Stimulated activated naive CD4-positive, alpha-beta T cell treated with Interleukin-2 at 50 U/mL for 16 hours (primary cell): ENCODE data around the gene GPR31.

Source experiments
- DNase-seq: peaks from one replicate; lab custom pipeline; 2025; lab: John Stamatoyannopoulos, UW

GPR31 gene

GRCh38 chr6:167139761-167140160 is 18.0 kb downstream of the GPR31 start:
- no peak for DNase-seq

DNA sequence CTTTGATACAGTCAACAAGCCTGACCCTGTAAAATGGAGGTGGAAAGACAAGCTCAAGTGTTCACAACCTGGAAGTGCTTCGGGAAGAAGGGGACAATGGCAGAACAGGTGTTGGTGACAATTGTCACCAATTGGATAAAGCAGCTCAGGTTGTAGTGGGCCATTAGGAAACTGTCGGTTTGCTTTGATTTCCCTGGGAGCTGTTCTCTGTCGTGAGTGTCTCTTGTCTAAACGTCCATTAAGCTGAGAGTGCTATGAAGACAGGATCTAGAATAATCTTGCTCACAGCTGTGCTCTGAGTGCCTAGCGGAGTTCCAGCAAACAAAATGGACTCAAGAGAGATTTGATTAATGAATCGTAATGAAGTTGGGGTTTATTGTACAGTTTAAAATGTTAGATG is 19.9 kb downstream of the GPR31 start:
- no peak for DNase-seq

DNA sequence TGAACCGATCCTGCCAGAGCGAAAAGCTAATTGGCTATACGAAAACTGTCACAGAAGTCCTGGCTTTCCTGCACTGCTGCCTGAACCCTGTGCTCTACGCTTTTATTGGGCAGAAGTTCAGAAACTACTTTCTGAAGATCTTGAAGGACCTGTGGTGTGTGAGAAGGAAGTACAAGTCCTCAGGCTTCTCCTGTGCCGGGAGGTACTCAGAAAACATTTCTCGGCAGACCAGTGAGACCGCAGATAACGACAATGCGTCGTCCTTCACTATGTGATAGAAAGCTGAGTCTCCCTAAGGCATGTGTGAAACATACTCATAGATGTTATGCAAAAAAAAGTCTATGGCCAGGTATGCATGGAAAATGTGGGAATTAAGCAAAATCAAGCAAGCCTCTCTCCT is 20.7 kb downstream of the GPR31 start:
- no peak for DNase-seq

DNA sequence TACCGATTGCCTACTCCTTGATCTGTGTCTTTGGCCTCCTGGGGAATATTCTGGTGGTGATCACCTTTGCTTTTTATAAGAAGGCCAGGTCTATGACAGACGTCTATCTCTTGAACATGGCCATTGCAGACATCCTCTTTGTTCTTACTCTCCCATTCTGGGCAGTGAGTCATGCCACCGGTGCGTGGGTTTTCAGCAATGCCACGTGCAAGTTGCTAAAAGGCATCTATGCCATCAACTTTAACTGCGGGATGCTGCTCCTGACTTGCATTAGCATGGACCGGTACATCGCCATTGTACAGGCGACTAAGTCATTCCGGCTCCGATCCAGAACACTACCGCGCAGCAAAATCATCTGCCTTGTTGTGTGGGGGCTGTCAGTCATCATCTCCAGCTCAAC is 21.4 kb downstream of the GPR31 start:
- DNase-seq, result no peak

GRCh38 chr6:167134448-167135328 is 23.1 kb downstream of the GPR31 start:
- DNase-seq, result no peak

- DNase-seq, result no peak
Observed at GRCh38 chr6:167130712-167131684, 26.8 kb downstream of the GPR31 start.

GRCh38 chr6:167130008-167130677 is 27.6 kb downstream of the GPR31 start:
- no peak for DNase-seq

- DNase-seq, result no peak
Observed at GRCh38 chr6:167129562-167129961, 28.2 kb downstream of the GPR31 start.

DNA sequence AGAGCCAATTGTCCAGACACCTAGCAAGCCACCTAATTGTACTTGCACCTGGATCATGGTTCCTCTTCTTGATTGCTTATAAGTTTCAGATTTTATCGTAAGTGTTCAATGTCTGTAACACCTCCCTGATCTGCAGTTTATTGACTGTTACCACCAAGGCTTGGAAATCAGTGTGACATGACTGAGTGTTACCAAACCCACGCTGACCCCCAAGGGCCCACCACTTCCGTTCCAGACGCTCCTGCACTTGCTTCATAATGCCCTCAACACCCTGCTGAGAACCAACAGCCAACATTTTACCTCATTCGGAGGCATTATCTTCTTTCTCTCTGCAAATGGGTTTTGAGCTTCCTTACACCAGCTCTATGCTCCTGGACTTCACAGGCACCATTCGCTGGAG is 28.6 kb downstream of the GPR31 start:
- DNase-seq, result no peak

- no peak for DNase-seq
Observed at GRCh38 chr6:167127785-167128531, 29.8 kb downstream of the GPR31 start.

GRCh38 chr6:167125855-167126349 is 31.9 kb downstream of the GPR31 start:
- DNase-seq, result no peak

- no peak for DNase-seq
Observed at GRCh38 chr6:167125410-167125809, 32.4 kb downstream of the GPR31 start.

GRCh38 chr6:167124753-167125152 is 33.0 kb downstream of the GPR31 start:
- no peak for DNase-seq

GRCh38 chr6:167122827-167123657 is 34.7 kb downstream of the GPR31 start, which contains the start of gene CCR6:
TSS of gene CCR6 (plus strand) at chr6:167123096. CDS start at chr6:167136135, 13,039 bp downstream.
- DNase-seq, result no peak

- DNase-seq, result no peak
Observed at GRCh38 chr6:167122041-167122826, 35.5 kb downstream of the GPR31 start.

DNA sequence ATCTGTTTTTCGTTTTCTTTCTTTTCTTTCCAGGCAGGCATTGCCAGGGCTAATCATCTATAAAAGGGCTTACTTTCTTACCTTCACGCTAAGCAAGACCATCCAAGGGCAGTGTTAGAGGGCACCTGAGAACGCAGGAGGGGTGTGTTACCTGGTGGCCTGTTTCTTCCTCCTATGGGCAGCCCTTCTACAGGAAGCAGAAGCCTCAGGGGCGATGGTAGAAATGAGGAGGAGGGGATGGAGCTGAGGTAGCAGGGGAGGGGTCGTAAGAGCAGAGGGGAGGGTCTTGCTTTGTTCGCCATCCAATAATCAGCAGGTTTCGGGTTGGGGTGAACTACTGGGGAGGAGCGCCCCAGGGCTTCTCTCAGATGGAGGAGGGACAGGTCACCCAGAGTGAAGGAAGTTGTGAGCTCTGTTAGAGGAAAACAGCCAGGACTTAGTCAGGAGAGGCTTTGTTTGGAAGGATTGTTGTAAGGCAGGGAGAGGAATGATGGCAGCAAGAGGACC is 36.4 kb downstream of the GPR31 start:
- DNase-seq, result no peak

DNA sequence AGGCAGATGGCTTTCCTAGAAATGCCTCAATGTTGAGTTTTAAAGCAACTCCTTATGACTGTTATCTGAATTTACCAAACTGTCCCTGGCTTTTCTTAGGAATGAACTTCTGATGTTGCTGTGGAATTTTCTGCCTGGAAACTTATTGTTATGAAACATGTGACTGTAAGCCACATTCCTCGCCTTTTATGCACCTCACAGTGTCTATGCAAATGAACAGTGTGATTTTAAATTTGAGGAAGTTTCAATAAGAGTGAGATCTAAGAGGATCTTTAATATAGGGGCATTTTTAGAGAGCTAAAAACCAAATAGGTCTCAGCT is 37.2 kb downstream of the GPR31 start:
- DNase-seq, result no peak

- peak; percentile 25 for DNase-seq
Observed at GRCh38 chr6:167119670-167120582, 37.9 kb downstream of the GPR31 start.
